GM19239 (cell line): ENCODE results near the gene ARHGEF39.

Experiments
- DNase-seq: peaks from one replicate; pipeline ENCODE4 v3.0.0; 2011; ENCODE audit warnings: low spot score; ENCODE audit not compliant: insufficient read length
- FAIRE-seq: peaks from 2 replicates; lab custom pipeline; 2011; peaks lifted over from hg19 to GRCh38; lab: Jason Lieb, UNC

Gene ARHGEF39, protein sequence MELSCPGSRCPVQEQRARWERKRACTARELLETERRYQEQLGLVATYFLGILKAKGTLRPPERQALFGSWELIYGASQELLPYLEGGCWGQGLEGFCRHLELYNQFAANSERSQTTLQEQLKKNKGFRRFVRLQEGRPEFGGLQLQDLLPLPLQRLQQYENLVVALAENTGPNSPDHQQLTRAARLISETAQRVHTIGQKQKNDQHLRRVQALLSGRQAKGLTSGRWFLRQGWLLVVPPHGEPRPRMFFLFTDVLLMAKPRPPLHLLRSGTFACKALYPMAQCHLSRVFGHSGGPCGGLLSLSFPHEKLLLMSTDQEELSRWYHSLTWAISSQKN

DNA sequence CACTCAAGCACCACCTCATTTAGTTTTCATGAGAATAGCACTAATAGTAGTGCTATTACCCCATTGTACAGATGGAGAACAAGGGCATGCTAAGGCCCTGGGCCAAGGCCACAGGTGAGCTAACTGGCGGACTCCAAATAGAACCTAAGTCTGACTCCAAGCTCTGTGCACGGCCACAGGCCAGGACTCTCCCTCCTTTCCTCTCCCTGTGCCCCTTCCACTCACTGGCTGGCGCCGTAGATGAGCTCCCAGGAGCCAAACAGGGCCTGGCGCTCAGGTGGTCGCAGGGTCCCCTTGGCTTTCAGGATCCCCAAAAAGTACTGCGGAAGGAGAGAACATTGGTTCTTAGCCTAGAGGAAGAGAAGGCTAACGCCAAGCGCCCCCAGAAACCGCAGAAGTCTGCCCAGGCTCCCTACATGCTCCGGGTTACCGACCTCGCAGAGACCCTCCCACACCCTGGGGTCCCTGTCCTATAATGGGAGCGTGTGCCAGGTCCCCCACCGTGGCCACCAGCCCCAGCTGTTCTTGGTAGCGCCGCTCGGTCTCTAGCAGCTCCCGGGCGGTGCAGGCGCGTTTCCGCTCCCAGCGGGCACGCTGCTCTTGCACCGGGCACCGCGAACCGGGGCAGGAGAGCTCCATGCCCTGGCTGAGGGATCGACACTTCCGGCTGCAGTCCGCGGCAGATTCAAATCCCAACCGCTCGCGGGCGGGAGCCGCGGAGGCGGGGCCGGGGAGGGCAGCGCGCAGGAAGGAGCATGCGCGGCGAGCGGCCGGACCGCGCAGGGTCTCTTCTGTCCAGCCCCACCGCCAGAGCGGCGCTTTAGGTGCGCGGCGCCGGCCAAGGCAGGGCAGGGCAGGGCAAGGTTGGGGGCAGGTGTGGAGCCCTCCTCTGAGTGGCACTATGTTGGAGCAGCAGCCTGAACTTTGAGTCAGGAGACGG, at the start of gene ARHGEF39:
Gene ARHGEF39, minus strand, starts transcription at position 665 of the 940 bp plus-strand sequence. Its CDS starts 26 bp downstream, at position 639.
- DNase-seq (peak; percentile 85), FAIRE-seq (peak; percentile 96)

DNA sequence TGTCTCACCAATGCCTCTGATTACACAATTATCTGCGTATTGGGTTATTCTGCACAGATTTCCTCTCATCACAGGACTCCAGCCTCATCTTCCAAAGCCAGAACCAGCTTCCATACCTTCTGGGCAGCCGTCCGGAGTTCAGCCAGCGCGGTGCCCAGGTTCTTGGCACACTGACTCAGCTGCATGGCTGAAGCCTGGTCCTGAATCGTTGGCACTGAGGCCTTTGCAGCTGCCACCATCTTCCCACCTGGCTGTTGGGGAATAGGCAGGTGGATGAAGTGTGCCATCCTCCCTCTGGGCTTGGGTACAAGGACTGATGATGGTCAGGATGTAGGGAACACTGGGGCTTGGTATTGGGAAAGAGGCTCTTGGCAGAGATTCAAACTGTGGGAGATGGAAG, 49.1 kb upstream of the ARHGEF39 start:
- FAIRE-seq (no peak), DNase-seq (no peak)

DNA sequence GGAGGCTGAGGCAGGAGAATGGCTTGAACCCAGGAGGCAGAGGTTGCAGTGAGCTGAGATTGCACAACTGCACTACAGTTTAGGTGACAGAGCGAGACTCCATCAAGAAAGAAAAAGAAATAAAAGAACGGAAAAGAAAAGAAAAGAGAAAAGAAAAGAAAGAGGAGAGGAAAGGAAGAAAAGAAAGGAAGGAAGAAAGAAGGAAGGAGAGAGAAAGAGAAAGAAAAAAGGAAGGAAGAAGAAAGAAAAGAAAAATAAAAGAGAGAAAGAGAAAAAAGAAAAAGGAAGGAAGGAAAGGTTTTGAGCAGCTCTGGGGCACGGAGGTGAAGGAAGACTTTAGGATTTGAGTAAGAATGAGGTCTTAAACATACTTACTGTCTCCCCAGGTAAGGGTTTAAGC, 48.6 kb upstream of the ARHGEF39 start:
- DNase-seq (no peak), FAIRE-seq (no peak)

DNA sequence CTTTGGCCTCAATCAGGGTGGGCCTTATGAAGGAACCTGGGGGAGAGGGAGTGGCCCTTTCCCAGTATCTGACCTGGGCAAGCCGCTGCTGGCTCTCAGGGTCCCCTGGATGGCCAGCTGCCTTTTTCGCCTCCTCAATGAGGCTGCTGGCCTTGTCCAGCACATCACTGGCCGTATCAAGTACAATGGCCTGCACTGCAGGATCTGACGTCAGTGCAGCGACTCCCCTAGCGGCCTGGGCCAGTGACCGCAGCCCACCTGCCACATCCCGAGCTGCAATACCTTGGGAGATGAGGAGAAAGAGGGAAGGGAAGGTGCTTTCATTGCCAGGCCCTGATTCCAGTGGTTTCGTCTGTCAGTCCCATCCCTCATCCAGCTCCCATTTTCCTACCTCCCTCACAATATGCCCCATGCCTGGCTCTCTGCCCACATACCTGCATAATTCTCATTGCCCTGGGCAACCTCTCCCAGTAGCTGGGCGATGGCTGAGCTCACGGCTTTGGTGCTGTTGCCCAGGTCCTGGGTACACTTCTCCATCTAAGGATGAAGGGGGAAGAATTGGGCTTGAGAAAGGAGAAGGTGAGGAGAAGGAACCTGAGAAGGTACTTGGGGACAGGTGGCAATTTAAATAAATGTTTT, 47.9 kb upstream of the ARHGEF39 start:
- FAIRE-seq (no peak), DNase-seq (no peak)

DNA sequence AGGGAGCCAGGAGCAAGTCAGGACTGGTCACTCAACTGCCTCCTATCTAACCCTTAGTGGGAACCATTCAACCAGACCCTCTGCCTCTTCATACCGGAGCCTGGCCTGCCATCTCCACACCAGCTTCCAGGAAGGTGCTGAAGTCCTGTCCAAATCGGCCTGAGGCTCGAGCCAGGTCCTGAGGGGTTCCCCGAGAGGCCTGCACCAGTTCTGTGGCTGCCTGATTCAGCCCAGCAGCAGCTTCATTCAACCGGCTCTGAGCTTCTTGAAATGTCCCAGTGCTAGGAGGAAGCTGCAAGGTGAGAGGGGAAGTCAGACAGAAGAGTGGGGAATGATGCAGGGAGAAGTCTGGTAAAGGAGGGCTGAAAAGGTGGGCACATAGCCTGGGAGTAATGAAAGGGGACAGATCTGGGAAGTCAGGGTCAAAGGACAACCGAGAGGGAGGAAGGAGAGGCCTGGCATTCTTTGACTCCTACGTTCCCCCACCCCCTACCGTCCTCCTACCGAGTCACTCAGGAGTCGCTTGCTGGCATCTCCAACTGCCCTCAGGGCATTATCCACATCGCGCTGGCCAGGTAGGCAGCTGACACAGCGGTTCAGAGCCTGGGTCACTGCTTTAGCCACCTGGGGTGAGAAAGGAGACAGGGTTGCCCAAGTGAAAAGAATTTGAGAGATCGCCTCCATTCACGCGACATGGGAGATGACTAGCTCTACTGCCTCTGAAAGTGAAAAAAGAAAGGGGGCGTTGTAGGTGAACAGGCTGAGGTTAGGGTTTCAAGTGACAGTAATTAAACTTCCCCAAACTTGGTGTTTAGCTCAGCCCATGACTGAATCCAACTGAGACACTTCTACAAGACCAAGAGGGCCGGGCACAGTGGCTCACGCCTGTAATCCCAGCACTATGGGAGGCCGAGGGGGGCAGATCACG, 46.8 kb upstream of the ARHGEF39 start:
- FAIRE-seq (no peak), DNase-seq (no peak)

DNA sequence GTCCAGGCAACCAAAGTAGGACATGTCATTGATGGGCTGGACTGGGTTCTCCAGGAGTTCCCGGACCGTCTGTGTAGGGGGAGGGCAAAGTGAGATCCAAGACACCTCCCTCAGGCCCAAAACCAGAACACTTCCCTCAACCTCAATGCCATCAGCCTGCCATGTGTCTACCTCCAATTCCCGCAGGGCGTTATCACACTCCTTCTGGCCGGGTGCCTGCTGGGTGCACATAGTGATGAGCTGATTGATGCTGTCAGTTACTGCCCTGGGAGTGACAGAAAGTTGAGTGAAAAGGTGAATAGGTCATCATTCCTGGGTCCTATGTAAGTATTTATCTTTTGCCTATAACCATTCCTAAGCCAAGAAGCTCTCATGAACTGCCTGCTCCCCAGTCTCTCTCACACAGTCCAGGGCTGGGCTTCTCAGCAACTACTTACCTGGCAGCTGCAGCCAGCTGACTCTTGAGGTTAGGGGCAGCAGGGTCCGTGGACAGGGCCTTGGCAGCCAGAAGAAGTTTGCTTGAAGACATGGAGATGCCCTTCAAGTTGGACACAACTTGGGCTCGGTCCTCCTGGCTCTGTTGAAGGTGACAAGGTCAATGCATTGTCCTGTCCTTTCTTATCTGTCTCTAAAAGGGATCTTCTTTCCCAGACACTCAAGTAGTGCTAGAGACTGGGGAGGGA, 46.0 kb upstream of the ARHGEF39 start:
- DNase-seq: no peak
- no peak for FAIRE-seq

DNA sequence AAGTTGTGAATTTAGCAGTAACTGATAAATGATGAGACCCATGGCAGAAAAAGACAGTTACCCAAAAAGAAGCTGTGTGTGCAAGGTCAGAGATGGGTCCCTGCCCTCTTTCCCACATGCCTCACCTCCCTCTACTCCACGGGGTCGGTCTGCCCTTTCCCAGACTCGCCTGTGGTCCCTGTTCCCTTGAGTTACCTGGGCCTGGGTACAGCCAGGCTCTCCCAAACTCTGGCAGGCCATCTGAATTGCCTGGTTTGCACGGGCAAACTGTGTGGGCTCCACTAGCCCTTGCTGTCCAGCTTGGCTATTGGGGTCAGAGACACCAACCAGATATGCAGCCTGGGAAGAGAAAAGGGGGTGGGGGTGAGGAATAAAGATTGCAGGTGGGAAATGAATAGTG, 43.2 kb upstream of the ARHGEF39 start:
- DNase-seq: no peak
- FAIRE-seq: no peak

DNA sequence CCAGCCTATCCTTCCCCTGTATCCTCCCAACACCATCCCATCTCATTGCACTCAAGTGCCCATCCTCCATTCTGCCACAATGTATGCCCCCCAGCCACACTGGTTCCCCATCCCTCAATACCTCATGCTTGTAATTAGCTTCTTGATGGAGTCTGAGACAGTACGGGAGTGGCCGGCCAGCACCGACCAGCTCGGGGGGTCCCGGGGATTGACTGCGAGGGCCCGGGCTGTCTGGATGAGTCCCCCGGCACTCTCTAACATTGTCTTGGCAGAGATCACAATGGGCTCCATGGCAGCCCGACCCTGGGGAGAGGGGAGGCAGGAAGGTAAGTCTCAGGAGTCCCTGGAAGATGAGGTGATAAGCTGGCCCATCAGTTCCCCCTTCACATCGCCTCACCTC, 42.0 kb upstream of the ARHGEF39 start:
- no peak for FAIRE-seq
- DNase-seq: no peak

DNA sequence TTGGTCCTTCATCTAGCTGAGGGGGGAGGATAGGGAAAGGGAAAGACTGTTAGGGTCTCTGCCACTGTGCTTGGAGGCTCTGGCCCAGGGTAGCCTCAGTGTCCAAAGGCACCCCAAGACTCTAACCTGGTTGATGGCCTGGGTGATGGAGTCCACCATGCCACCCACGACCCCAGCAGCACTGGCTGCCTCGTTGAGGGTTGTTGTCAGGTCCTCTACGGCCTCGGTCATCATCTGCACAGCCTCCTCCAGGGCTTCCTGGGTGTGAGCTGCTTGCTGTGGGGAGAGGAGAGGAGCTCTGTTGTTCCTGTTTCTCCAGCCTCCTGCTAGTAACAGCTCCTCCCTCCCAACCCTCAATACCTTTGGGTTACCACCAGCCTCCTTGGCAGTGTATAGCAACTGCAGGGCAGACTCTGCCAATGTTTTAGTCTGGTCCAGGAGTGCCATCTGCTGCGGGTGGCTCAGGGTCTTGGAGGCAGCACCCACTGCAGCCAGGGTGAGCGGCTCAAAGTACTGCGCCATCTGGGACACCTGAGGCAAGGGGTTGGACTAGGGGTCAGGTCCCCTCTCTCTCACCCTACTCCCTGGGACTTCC, 40.9 kb upstream of the ARHGEF39 start:
- FAIRE-seq (no peak), DNase-seq (no peak)

DNA sequence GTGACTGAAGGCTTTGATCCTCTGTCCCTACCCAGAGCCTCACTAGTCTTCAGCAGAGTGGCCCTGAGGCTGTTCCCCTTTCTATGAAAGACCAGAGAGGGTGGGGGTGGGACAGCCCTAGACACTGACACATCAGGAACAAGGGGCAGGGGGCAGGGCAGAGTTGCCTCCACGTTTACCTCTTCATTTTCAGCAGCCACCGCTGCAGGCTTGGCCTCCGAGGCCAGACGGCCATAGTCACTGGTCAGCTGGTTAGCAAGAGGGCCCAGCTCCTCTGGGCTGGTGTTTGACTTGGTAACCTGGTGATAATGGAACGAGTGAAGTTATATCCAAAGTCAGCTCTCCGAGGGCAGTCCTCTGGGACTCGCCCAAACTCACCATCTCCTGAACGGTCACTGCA, 40.4 kb upstream of the ARHGEF39 start:
- FAIRE-seq: no peak
- DNase-seq: no peak

DNA sequence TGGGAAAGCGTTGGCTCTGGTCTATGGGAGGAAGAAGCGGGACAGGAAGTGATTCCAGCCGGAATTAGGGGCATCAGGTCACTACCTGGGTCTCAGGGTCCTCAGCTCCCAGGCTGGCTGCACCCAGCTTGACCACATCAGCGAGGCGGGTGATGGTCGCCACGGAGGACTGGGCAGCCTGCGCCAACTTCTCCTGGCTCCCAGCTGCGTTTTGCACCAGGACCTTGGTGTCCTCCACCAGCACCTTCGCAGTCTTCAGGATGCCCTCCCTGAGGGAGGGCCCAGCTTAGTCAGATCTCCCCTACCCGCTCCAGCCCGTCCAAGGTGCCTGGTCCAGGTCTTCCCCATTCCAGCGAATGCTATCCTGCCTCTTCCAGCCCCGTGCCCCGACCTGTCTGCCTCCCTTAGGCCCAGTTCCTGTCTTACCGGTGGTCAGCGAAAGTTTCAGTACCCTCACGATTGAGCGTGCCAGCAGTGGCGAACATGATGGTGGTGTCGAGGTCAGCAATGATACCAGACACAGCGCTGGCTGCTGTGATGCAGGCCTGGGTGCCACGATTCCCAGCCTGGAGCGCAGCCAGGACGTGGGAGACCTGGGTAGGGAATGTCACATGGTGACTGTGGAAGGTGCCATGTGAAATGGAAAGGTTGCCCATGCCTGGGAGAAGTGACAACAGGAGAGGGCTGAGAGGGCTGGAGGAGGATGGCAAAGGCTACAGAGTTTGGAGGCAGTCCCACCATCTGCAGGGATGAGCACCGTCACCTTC, 39.1 kb upstream of the ARHGEF39 start:
- DNase-seq (no peak), FAIRE-seq (no peak)

DNA sequence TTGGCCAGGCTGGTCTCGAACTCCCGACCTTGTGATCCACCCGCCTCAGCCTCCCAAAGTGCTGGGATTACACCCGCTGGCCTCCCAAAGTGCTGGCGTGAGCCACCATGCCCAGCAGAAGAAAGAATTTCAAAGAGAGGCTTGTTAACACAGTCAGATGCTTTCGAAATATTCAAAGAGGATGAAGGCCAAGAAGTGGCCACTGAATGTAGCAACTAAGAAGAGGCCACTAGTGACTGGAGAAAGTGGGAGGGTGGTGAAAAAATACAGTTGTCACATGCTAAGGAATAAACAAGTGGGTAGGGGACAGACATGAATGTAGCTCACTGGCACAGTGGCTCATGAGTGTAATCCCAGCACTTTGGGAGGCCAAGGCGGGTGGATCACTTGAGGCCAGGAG, 37.7 kb upstream of the ARHGEF39 start:
- no peak for FAIRE-seq
- DNase-seq: no peak

DNA sequence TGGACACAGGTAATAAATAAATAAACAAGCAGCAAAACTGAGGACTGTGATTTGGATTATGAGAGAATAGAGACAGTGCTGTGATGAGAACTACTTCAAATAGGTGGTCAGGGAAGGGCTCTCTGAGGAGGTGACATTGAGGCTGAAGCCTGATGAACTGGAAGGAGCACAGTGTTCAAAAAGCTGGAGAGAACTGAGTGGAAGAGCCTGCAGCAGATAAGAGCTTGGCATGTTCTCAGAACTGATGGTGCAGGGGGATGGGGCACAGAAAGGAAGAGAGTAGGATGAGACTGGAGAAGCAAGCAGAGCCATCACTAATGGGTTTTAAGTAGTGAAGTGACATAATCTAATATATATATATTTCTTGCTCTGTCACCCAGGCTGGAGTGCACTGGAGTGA, 35.9 kb upstream of the ARHGEF39 start:
- DNase-seq (no peak), FAIRE-seq (no peak)

DNA sequence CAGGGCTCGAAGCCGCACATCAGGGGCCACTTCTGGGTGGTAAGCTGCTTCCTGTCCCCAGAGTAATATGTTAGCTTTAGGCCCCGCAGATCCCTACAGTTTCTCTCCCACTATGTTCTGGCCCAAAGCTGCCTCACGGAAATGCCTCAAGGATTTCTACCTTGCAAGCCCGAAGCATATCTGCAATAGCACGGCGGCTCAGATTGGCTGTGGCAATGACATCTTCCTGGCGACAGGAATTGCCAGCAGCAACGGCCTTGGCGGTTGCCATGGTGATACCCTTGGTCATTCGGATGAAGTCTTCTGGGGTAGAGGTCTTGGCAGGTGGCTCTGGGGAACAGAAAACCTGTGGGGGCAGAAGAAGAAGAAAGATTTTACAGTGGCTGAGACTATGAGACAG, 35.0 kb upstream of the ARHGEF39 start:
- DNase-seq (no peak), FAIRE-seq (no peak)

DNA sequence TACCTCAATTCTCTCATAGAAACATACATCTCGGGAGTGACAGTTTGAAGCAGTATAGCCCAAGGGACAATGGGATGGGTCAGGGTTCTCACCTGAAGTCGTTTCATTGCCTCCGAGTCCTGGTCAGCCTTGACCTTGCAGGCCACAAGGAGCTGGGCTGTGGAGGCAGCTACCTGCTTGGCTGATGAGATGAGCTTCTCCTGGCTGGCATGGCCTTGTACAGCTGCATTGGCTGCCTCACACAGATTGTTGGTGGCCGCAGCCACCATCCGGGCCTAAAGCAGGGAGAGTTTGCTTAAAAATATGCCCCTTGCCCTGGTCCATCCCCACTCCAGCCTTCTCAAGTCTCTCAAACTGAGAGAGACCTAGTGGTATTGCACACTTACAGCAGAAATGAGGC, 33.2 kb upstream of the ARHGEF39 start:
- FAIRE-seq (no peak), DNase-seq (no peak)

DNA sequence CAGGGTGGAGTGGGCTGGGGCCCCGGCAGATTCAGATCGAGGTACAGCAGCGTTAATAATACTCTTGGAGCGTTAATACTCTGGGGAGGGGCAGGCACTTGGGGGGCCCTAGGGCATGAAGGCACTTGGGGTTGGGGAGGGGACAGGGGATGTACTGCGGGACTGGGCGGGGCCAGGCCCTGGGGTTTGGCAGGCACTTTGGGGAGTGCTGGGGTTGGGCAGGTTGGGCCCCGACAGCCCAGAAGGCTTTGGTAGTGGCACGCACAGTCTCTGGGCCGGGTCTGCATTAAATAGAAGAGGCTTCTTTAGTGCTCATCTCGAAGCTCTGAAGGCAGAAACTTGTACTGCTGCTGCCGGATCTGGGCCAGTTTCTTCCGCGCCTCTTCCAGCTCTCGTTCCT, 32.5 kb upstream of the ARHGEF39 start:
- DNase-seq: no peak
- FAIRE-seq: no peak

DNA sequence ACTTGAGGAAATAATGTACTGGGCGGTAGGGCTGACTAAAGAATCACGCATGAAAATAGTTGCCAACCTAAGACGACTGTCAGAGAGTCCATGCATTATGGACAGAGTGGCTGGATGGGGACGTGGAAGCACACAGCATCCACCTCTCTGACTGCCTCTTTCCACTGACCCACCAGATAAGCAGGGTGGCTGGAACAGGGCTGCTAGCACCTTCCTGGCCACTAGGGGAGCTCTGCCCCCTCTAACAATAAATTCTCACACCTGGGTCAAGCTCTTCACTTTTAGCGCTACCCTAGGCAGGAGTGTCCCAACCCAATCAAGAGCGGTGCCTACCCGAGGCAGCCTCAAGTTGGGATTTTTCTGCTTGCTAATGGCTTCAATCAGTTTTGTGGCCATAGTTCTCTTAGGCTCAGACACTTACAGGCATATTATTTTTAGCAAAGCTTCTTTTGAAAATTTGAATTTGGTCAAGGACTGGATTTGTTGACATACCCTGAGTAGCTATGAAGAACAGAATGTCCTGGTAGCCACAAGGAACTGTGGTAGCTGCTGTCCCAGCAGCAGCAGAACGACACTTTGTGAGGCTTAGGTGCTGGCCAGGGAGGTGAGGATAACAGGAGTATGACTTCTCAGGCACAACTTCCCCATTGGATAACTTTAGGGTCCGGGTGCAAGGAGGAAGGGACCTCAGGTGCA, 31.7 kb upstream of the ARHGEF39 start:
- peak; percentile 79 for DNase-seq
- peak; percentile 87 for FAIRE-seq

DNA sequence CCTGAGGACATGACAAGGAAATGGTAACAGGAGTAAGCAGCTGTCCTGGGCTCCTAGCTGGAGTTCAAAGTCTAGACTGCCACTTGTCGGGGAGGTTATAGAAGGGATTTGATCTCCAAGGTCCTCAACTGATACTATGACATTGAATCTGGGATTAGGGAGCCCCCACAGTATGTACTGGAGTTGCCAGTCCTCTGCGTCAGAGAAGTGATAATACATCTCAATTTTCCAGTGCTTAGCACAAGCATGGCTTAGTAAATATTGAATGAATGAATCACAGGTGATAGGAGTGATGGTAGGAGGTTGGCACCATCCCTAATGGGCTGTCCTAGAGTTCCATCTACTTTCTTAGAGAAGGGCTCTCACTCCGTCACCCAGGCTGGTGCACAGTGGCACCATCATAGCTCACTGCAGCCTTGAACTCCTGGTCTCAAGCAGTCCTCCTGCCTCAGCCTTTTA, 31.0 kb upstream of the ARHGEF39 start:
- DNase-seq: no peak
- no peak for FAIRE-seq
